Hepatocyte (in vitro differentiated cells): ENCODE results near the gene CHST6. TPM values are rescaled to one million over a fixed set of nuclear protein-coding genes. Genes with fewer than 3 reads are reported as not detected.

Experiments
- DNase-seq: peaks from one replicate; pipeline ENCODE4 v3.0.0-alpha.2; 2016; ENCODE audit warnings: low spot score
- H2AFZ ChIP-seq: fragments of 200-600 bp; sonication (generic); 2 replicates; pipeline ENCODE4 v1.6.0; 2016; ENCODE audit warnings: antibody characterized with exemption, mild to moderate bottlenecking
- H3K27ac ChIP-seq: fragments of 200-600 bp; sonication (generic); 2 replicates; pipeline ENCODE4 v1.5.1; 2016; ENCODE audit warnings: mild to moderate bottlenecking
- H3K27me3 ChIP-seq: fragments of 200-600 bp; sonication (generic); 2 replicates; pipeline ENCODE4 v1.6.1; 2016
- H3K36me3 ChIP-seq: fragments of 200-600 bp; sonication (generic); replicated peaks from 2 replicates; pipeline ENCODE4 v1.5.1; 2016; ENCODE audit warnings: low read depth; ENCODE audit not compliant: insufficient read depth
- H3K4me1 ChIP-seq: fragments of 200-600 bp; sonication (generic); 2 replicates; pipeline ENCODE4 v1.5.1; 2016; ENCODE audit warnings: mild to moderate bottlenecking, moderate library complexity; ENCODE audit not compliant: insufficient read depth
- H3K4me2 ChIP-seq: fragments of 200-600 bp; sonication (generic); 2 replicates; pipeline ENCODE4 v1.6.0; 2016
- H3K4me3 ChIP-seq: fragments of 200-600 bp; sonication (generic); 2 replicates; pipeline ENCODE4 v1.5.1; 2016; ENCODE audit warnings: mild to moderate bottlenecking
- H3K79me2 ChIP-seq: fragments of 200-600 bp; sonication (generic); 2 replicates; pipeline ENCODE4 v1.6.0; 2017; ENCODE audit warnings: mild to moderate bottlenecking
- H3K9me2 ChIP-seq: fragments of 200-600 bp; sonication (generic); replicated peaks from 2 replicates; pipeline ENCODE4 v1.6.0; 2017; ENCODE audit warnings: mild to moderate bottlenecking; ENCODE audit not compliant: insufficient read depth
- H3K9me3 ChIP-seq: fragments of 200-600 bp; sonication (generic); 2 replicates; pipeline ENCODE4 v1.5.1; 2016; ENCODE audit warnings: low read depth, mild to moderate bottlenecking
- H4K20me1 ChIP-seq: fragments of 200-600 bp; sonication (generic); 2 replicates; pipeline ENCODE4 v1.6.0; 2016; ENCODE audit warnings: mild to moderate bottlenecking; ENCODE audit not compliant: insufficient read depth, poor library complexity, severe bottlenecking
- EZH2 ChIP-seq: fragments of 200-600 bp; sonication (generic); IDR thresholded peaks from 2 replicates; pipeline ENCODE4 v1.6.1; 2016; ENCODE audit warnings: antibody characterized with exemption, mild to moderate bottlenecking, borderline replicate concordance
- EZH2phosphoT487 ChIP-seq: fragments of 200-600 bp; sonication (generic); IDR thresholded peaks from one replicate; pipeline ENCODE4 v1.6.1; 2018; ENCODE audit warnings: antibody characterized with exemption, mild to moderate bottlenecking, low read depth, moderate library complexity; ENCODE audit not compliant: unreplicated experiment, severe bottlenecking
- WGBS: methylation state at CpG from one replicate; pipeline ENCODE4 v1.1.6; 2016; ENCODE audit warnings: low lambda C conversion rate; ENCODE audit errors: missing lambda C conversion rate; 5-methylcytosine and 5-hydroxymethylcytosine counted together
- polyA plus RNA-seq: library from polyadenylated mRNA; unstranded; fragments of >200 nt; fragmentation: Nextera tagmentation; extraction: Ambion mirVana; gene quantifications from 2 replicates; pipeline ENCODE4 v1.2.1, GENCODE V29; 2016
- total RNA-seq: library from RNA; depleted of rRNA; stranded (reverse); fragments of >200 nt; gene quantifications from 2 replicates; pipeline ENCODE4 v1.2.3, GENCODE V29; 2014
- TF ChIP-seq, protein P1 (sequence below): fragments of 200-600 bp; sonication (generic); IDR thresholded peaks from 2 replicates; pipeline ENCODE4 v1.5.1; 2016; ENCODE audit warnings: antibody characterized with exemption, mild to moderate bottlenecking; ENCODE audit not compliant: poor library complexity

The CHST6 gene
- total and polyA plus RNA-seq, 2 experiments from 2014 or later, result 0.33 to 0.37 TPM

DNA sequence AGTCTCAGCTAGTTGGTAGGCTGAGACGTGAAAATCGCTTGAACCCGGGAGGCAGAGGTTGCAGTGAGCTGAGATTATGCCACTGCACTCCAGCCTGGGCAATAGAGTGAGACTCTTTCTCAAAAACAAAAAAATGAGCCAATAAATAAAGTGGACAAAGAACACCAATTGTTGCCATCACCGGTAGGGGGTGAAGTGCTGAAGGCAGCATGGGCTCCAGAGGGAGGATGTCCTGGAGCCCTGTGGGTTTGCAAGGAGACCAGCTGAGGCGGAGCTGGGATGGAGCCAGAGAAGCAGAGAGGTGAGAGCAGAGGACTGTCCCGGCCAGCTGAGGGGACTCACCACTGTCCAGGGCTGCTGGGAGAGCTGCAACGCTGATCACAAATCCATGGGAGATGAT, 13.8 kb downstream of the CHST6 start:
- no peak overlapping the region for H3K4me3 ChIP-seq
- DNase-seq, result no peak
- no peaks in the 10 kb centered on the region for H3K9me3 ChIP-seq
- no peaks in the 10 kb centered on the region for H4K20me1 ChIP-seq
- no peak for TF ChIP-seq EZH2phosphoT487
- TF ChIP-seq EZH2, result no peak
- TF ChIP-seq, protein P1, sequence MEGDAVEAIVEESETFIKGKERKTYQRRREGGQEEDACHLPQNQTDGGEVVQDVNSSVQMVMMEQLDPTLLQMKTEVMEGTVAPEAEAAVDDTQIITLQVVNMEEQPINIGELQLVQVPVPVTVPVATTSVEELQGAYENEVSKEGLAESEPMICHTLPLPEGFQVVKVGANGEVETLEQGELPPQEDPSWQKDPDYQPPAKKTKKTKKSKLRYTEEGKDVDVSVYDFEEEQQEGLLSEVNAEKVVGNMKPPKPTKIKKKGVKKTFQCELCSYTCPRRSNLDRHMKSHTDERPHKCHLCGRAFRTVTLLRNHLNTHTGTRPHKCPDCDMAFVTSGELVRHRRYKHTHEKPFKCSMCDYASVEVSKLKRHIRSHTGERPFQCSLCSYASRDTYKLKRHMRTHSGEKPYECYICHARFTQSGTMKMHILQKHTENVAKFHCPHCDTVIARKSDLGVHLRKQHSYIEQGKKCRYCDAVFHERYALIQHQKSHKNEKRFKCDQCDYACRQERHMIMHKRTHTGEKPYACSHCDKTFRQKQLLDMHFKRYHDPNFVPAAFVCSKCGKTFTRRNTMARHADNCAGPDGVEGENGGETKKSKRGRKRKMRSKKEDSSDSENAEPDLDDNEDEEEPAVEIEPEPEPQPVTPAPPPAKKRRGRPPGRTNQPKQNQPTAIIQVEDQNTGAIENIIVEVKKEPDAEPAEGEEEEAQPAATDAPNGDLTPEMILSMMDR, result no peak
- H3K27ac ChIP-seq, result no peak overlapping the region
- H3K27me3 ChIP-seq, result no peaks in the 10 kb centered on the region
- 92% methylated on average over 7 of the region's 7 CpGs for WGBS
- H3K79me2 ChIP-seq, result no peaks in the 10 kb centered on the region
- H3K9me2 ChIP-seq, result no peaks in the 10 kb centered on the region
- no peak overlapping the region for H2AFZ ChIP-seq
- H3K36me3 ChIP-seq, result no peaks in the 10 kb centered on the region
- no peaks in the 10 kb centered on the region for H3K4me1 ChIP-seq
- H3K4me2 ChIP-seq, result no peak overlapping the region

DNA sequence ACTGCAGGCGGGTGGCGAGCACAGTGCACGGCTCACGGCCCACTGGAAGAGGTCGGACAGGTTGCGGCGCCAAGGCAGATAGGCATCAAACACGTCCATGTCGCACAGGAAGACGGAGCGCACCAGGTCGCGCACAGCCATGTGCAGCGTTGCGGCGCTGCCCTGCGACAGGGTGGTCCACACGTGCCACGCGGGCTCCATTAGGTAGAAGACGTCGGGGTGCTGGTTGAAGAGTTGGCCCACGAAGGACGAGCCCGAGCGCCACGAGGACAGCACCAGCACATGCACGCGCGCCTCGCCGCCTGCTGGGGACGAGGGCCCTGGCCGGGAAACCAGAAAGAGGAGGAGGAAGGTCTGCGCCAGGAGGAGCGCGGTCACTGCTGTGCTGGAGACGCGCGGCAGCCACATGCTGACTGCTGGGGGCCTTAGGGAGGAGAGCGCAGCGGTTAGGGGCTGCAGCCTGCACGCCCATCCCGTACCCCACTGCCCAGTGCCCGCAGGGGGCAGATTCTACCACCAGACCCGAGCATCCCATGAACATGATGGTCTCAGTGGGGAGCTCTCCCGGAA, 15.7 kb downstream of the CHST6 start:
- H3K4me3 ChIP-seq, result no peak overlapping the region
- TF ChIP-seq, protein P1, result no peak
- TF ChIP-seq EZH2 (no peak), EZH2phosphoT487 (no peak)
- no peak for DNase-seq
- H2AFZ ChIP-seq, result no peak overlapping the region
- H3K4me1 ChIP-seq, result no peaks in the 10 kb centered on the region
- no peak overlapping the region for H3K27ac ChIP-seq
- no peak overlapping the region for H3K4me2 ChIP-seq
- no peaks in the 10 kb centered on the region for H3K79me2 ChIP-seq
- no peaks in the 10 kb centered on the region for H3K9me2 ChIP-seq
- WGBS, result 97% methylated on average over 44 of the region's 47 CpGs
- no peaks in the 10 kb centered on the region for H4K20me1 ChIP-seq
- H3K36me3 ChIP-seq, result no peaks in the 10 kb centered on the region
- no peaks in the 10 kb centered on the region for H3K9me3 ChIP-seq
- H3K27me3 ChIP-seq, result no peaks in the 10 kb centered on the region

DNA sequence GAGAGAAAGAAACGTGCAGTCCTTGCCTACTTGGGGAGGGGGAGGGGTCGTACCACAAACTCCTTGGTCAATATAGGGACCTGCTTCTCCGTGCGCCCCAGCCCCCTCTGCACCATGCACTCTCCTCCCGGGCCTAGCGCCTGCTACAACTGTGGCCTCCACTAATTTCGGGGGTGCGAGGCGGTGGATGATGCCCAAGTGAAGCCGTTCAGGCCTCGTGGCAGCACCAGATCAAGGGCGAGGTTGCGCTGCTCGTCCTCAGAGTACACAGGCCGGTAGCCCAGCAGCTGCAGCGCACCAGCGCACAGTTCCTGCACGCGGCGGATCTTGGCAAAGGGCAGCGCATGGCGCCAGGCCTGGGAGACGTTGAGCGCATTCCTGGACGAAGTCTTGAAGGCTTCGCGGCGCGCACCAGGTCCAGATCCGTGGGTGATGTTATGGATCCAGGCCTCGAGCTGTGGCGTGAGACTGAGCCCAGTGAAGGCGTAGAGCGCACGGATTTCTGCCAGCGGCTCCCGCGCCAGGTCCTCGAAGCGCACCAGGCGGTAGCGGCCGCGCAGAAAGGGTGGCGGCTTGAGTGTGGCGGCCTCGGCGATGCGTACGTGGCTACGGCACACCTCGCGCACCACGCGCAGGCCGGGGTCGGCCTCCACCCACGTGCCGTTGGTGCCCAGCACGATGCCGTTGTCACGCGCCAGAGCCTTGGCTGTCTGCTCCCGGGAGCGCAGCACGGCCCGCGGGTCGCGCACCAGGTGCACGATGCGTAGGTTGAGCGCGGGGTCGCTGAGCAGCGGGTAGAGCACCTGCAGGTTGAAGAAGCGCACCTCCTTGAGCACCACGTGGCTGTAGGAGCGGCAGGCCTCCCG, 16.5 kb downstream of the CHST6 start:
- Histone ChIP-seq H3K27me3 (no peaks in the 10 kb centered on the region), H3K36me3 (no peaks in the 10 kb centered on the region), H3K4me2 (no peak overlapping the region), H3K79me2 (no peaks in the 10 kb centered on the region), H4K20me1 (no peaks in the 10 kb centered on the region), H3K27ac (no peak overlapping the region), H3K9me3 (no peaks in the 10 kb centered on the region), H3K9me2 (no peaks in the 10 kb centered on the region), H3K4me1 (no peaks in the 10 kb centered on the region), H3K4me3 (no peak overlapping the region), H2AFZ (no peak overlapping the region)
- TF ChIP-seq EZH2, result no peak
- no peak for TF ChIP-seq EZH2phosphoT487
- TF ChIP-seq, protein P1, result no peak
- DNase-seq, result no peak
- 98% methylated on average over 67 of the region's 80 CpGs for WGBS
